ENCODE results near the gene AK4. TPM values are rescaled to one million over a fixed set of nuclear protein-coding genes. Genes with fewer than 3 reads are reported as not detected.

AK4 gene
- total and polyA plus RNA-seq, 2 of the 8 experiments (the other 6 are each of a cell fraction or from before 2014, with no cell fraction given) = 64.5 to 175 TPM

- no peaks in the 10 kb centered on the region for H3K27me3 ChIP-seq (replicated peaks in 1 of 4; ENCODE audit: control insufficient read depth in 3 of 4, extremely low read depth in 1 of 4, insufficient read depth in 3 of 4, low read length in 3 of 4)
- H3K4me3 ChIP-seq (ENCODE audit: extremely low read depth in 1 of 4, insufficient read depth in 2 of 4, low read depth in 3 of 4, low read length in 4 of 4) = no peak overlapping the region
- ChIA-PET POLR2A (ENCODE audit: partially characterized antibody) (no interaction called here), CTCF (ENCODE audit: partially characterized antibody) (interaction anchor here (0.5 kb wide), 1 partner anchor 78 kb away, joined by 3 read pairs; no protein-coding TSS in a partner anchor)
- no peak overlapping the region for H3K4me2 ChIP-seq (ENCODE audit: insufficient read depth in 1 of 2, low read depth in 2 of 2, low read length in 2 of 2)
- no peaks in the 10 kb centered on the region for H3K23me2 ChIP-seq (ENCODE audit: low read depth, low read length)
- H3K18ac ChIP-seq (ENCODE audit: extremely low read depth, low read length) = no peak overlapping the region
- no peak overlapping the region for H2BK12ac ChIP-seq (ENCODE audit: low read depth, low read length)
- H3K9me3 ChIP-seq (ENCODE audit: insufficient read depth in 2 of 2, low read depth in 1 of 2, low read length in 1 of 2) = no peaks in the 10 kb centered on the region
- no peaks in the 10 kb centered on the region for H4K20me1 ChIP-seq (replicated peaks in 1 of 2; ENCODE audit: control insufficient read depth in 1 of 2, insufficient read depth in 2 of 2, low read length in 2 of 2)
- no peak overlapping the region for H3K23ac ChIP-seq (ENCODE audit: insufficient read length)
- no peak for DNase-seq (ENCODE audit: low read depth in 1 of 2, low spot score in 2 of 2)
- H3K27ac ChIP-seq (ENCODE audit: low read depth, low read length) = no peak overlapping the region
- H3K9ac ChIP-seq (replicated peaks in 1 of 4; ENCODE audit: extremely low read depth in 1 of 4, low read depth in 3 of 4, low read length in 3 of 4) = no peak overlapping the region
- no peaks in the 10 kb centered on the region for H3K79me2 ChIP-seq (ENCODE audit: control insufficient read depth in 1 of 2, insufficient read depth in 2 of 2, low read length in 2 of 2)
- no peak overlapping the region for H4K5ac ChIP-seq (ENCODE audit: insufficient read length, low read depth, low read length)
- H3K4me1 ChIP-seq (replicated peaks in 1 of 4; ENCODE audit: control insufficient read depth in 3 of 4, insufficient read depth in 4 of 4, low read length in 3 of 4) = no peaks in the 10 kb centered on the region
- H2AFZ ChIP-seq (ENCODE audit: low read length) = no peak overlapping the region
- H2AK5ac ChIP-seq (ENCODE audit: low read depth, low read length) = no peak overlapping the region
- no peaks in the 10 kb centered on the region for H3K79me1 ChIP-seq (ENCODE audit: low read depth, low read length)
- FAIRE-seq = no peak
- H3K56ac ChIP-seq (replicated peaks; ENCODE audit: insufficient read length, low read depth, low read length) = no peak overlapping the region
- H2BK15ac ChIP-seq (ENCODE audit: low read length) = no peak overlapping the region
- no peak overlapping the region for H3K14ac ChIP-seq (ENCODE audit: insufficient read length)
- no peak overlapping the region for H4K91ac ChIP-seq (replicated peaks; ENCODE audit: insufficient read length, low read length)
- no peak overlapping the region for H2BK120ac ChIP-seq (replicated peaks; ENCODE audit: low read depth, low read length)
- WGBS, 2 experiments (ENCODE audit: extremely low coverage in 1 of 2, insufficient coverage in 1 of 2, insufficient read length in 1 of 2, insufficient replicate concordance in 2 of 2, low coverage in 1 of 2, low lambda C conversion rate in 2 of 2, missing lambda C conversion rate in 1 of 2) = 86% methylated on average over 1 of the region's 1 CpG; no CpG with 5 or more reads in 1 of the 2 experiments
- H2BK5ac ChIP-seq (ENCODE audit: low read depth, low read length) = no peak overlapping the region
- H2BK20ac ChIP-seq (ENCODE audit: low read length) = no peak overlapping the region
- H4K8ac ChIP-seq (ENCODE audit: extremely low read depth, insufficient read depth, low read length) = no peak overlapping the region
- H3K36me3 ChIP-seq (ENCODE audit: control insufficient read depth in 2 of 4, insufficient read depth in 4 of 4, low read length in 3 of 4) = no peaks in the 10 kb centered on the region
- no peak overlapping the region for H3K4ac ChIP-seq (replicated peaks; ENCODE audit: insufficient read length, low read depth, low read length)
- no peak for TF ChIP-seq KDM1A (IDR thresholded peaks at IDR 0.05; ENCODE audit: borderline replicate concordance, low read length)
- no peak for TF ChIP-seq SIN3A (conservative IDR thresholded peaks at IDR 0.05 in 1 of 2, IDR thresholded peaks at IDR 0.05 in 1 of 2; ENCODE audit: low read depth in 1 of 2, low read length in 2 of 2)
- no peak for TF ChIP-seq RNF2 (IDR thresholded peaks at IDR 0.05; ENCODE audit: borderline replicate concordance, low read depth, low read length, missing control alignments, poor library complexity, severe bottlenecking)
- TF ChIP-seq, protein P1, sequence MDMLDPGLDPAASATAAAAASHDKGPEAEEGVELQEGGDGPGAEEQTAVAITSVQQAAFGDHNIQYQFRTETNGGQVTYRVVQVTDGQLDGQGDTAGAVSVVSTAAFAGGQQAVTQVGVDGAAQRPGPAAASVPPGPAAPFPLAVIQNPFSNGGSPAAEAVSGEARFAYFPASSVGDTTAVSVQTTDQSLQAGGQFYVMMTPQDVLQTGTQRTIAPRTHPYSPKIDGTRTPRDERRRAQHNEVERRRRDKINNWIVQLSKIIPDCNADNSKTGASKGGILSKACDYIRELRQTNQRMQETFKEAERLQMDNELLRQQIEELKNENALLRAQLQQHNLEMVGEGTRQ (IDR thresholded peaks at IDR 0.05; ENCODE audit: low read length) = no peak
- TF ChIP-seq NRF1 (IDR thresholded peaks at IDR 0.05; ENCODE audit: low read depth, low read length) = no peak
- no peak for TF ChIP-seq CTBP2 (IDR thresholded peaks at IDR 0.05; ENCODE audit: borderline replicate concordance, insufficient read depth, insufficient read length, low read length)
- TF ChIP-seq, protein P2, sequence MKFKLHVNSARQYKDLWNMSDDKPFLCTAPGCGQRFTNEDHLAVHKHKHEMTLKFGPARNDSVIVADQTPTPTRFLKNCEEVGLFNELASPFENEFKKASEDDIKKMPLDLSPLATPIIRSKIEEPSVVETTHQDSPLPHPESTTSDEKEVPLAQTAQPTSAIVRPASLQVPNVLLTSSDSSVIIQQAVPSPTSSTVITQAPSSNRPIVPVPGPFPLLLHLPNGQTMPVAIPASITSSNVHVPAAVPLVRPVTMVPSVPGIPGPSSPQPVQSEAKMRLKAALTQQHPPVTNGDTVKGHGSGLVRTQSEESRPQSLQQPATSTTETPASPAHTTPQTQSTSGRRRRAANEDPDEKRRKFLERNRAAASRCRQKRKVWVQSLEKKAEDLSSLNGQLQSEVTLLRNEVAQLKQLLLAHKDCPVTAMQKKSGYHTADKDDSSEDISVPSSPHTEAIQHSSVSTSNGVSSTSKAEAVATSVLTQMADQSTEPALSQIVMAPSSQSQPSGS (IDR thresholded peaks at IDR 0.05; ENCODE audit: low read length) = no peak
- TF ChIP-seq MAFK (IDR thresholded peaks at IDR 0.05; ENCODE audit: low read depth, low read length) = no peak
- TF ChIP-seq HDAC2 (IDR thresholded peaks at IDR 0.05; ENCODE audit: borderline replicate concordance in 1 of 2, low read depth in 2 of 2, low read length in 2 of 2) = no peak
- no peak for TF ChIP-seq RXRA (IDR thresholded peaks at IDR 0.05; ENCODE audit: insufficient read depth, low read depth, low read length)
These were observed 9.5 kb upstream of the AK4 start for GRCh38 chr1:65138524-65138923.

Measured in H1 (cell line).